GM12864 (cell line): ENCODE data around the gene KRT3.

Source experiments
- DNase-seq: peaks from one replicate; pipeline ENCODE4 v3.0.0-alpha.2; 2011; ENCODE audit warnings: low read depth
- H3K4me3 ChIP-seq: 2 replicates; pipeline ENCODE4 v1.5.1; 2011; ENCODE audit warnings: mild to moderate bottlenecking, low read depth, low read length, control low read depth
- TF ChIP-seq, protein P1 (sequence below): IDR thresholded peaks from 2 replicates; pipeline ENCODE4 v1.5.1; 2011; ENCODE audit warnings: low read depth, mild to moderate bottlenecking, moderate library complexity, low read length, control low read depth, inconsistent platforms; ENCODE audit errors: missing control alignments

KRT3 gene

GRCh38 chr12:52836491-52837412 lies 40.8 kb upstream of the KRT3 start:
- H3K4me3 ChIP-seq, result no peak overlapping the region
- TF ChIP-seq, protein P1, sequence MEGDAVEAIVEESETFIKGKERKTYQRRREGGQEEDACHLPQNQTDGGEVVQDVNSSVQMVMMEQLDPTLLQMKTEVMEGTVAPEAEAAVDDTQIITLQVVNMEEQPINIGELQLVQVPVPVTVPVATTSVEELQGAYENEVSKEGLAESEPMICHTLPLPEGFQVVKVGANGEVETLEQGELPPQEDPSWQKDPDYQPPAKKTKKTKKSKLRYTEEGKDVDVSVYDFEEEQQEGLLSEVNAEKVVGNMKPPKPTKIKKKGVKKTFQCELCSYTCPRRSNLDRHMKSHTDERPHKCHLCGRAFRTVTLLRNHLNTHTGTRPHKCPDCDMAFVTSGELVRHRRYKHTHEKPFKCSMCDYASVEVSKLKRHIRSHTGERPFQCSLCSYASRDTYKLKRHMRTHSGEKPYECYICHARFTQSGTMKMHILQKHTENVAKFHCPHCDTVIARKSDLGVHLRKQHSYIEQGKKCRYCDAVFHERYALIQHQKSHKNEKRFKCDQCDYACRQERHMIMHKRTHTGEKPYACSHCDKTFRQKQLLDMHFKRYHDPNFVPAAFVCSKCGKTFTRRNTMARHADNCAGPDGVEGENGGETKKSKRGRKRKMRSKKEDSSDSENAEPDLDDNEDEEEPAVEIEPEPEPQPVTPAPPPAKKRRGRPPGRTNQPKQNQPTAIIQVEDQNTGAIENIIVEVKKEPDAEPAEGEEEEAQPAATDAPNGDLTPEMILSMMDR, result no peak
- DNase-seq, result no peak

DNA sequence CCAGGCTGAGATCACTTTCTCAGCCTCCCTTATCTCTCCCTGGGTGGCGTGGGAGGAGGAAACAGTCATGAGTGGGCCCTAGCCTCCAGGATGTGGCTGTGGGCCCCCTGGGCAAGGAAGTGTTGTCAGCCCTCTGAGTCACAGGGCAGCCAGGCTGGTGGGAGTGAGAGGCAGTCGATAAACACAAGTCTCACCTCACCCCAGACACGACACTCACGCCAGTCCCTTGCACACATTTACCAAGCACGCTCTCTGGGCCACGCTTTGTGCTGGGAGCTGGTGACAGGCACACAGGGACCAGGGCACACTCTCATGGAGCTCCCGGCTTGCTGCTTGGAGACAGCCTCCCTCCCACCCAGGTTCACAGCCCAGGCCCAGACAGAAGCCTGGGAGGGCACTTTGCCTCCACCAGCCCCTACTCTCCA lies 40.1 kb upstream of the KRT3 start:
- no peak overlapping the region for H3K4me3 ChIP-seq
- TF ChIP-seq, protein P1, result no peak
- DNase-seq, result no peak

GRCh38 chr12:52835271-52836041 lies 39.5 kb upstream of the KRT3 start:
- no peak for DNase-seq
- TF ChIP-seq, protein P1, result no peak

GRCh38 chr12:52834727-52835001 lies 38.7 kb upstream of the KRT3 start:
- DNase-seq, result no peak
- H3K4me3 ChIP-seq, result no peak overlapping the region
- TF ChIP-seq, protein P1, result no peak

More at GRCh38 chr12:52835271-52836041, 39.5 kb upstream of the KRT3 start:
- no peak overlapping the region for H3K4me3 ChIP-seq

GRCh38 chr12:52833922-52834726 lies 38.2 kb upstream of the KRT3 start, which contains the start of gene KRT79:
TSS of gene KRT79 (minus strand) at chr12:52834311. CDS start at chr12:52834260, 51 bp downstream.
- H3K4me3 ChIP-seq, result no peak within 1 kb of the TSS
- DNase-seq, result no peak
- TF ChIP-seq, protein P1, result no peak

- H3K4me3 ChIP-seq, result no peak overlapping the region
- TF ChIP-seq, protein P1, result no peak
- no peak for DNase-seq
Measured at GRCh38 chr12:52832985-52833905, 37.3 kb upstream of the KRT3 start.
